DND-41 (cell line): ENCODE results near the gene DEFB113.
A peak's percentile ranks its signal among the peaks of the same experiment; 100 is the strongest.

Experiments used
- ATAC-seq: fragments of 200-7000 bp; cut with Tn5 transposase; 3 replicates; pipeline ENCODE4 v1.9.1; 2021; ENCODE audit warnings: low read depth; ENCODE audit not compliant: insufficient read depth
- DNase-seq: peaks from one replicate; pipeline ENCODE4 v3.0.0-alpha.2; 2020
- H2AFZ ChIP-seq: 2 replicates; pipeline ENCODE4 v1.6.0; 2012; ENCODE audit warnings: low read depth, low read length
- H3K27ac ChIP-seq: 2 replicates; pipeline ENCODE4 v1.5.1; 2012; ENCODE audit warnings: low read length, inconsistent platforms
- H3K27me3 ChIP-seq: fragments of 200-600 bp; sonication (generic); 2 replicates; pipeline ENCODE4 v1.6.0; 2012; ENCODE audit warnings: low read length, mild to moderate bottlenecking, inconsistent platforms; ENCODE audit not compliant: insufficient read depth, poor library complexity
- H3K36me3 ChIP-seq: 2 replicates; pipeline ENCODE4 v1.5.1; 2012; ENCODE audit warnings: low read length, inconsistent platforms; ENCODE audit not compliant: insufficient read depth
- H3K4me1 ChIP-seq: 2 replicates; pipeline ENCODE4 v1.5.1; 2012; ENCODE audit warnings: mild to moderate bottlenecking, low read length; ENCODE audit not compliant: insufficient read depth
- H3K4me2 ChIP-seq: 2 replicates; pipeline ENCODE4 v1.6.0; 2012; ENCODE audit warnings: mild to moderate bottlenecking, moderate library complexity, low read length, inconsistent platforms; ENCODE audit not compliant: insufficient read depth
- H3K4me3 ChIP-seq, 2 experiments: fragments of 200-600 bp in 1 of 2; shearing (Covaris generic) in 1 of 2; 2 replicates each; pipeline ENCODE4 v1.5.1; 2012 to 2016; ENCODE audit warnings: inconsistent platforms in 2 of 2, low read length in 2 of 2, mild to moderate bottlenecking in 2 of 2, low read depth in 1 of 2, moderate library complexity in 1 of 2
- H3K79me2 ChIP-seq: 2 replicates; pipeline ENCODE4 v1.6.0; 2012; ENCODE audit warnings: low read length, inconsistent platforms; ENCODE audit not compliant: insufficient read depth
- H3K9ac ChIP-seq: 2 replicates; pipeline ENCODE4 v1.6.0; 2012; ENCODE audit warnings: low read depth, mild to moderate bottlenecking, inconsistent platforms, low read length, moderate library complexity
- H3K9me3 ChIP-seq: 2 replicates; pipeline ENCODE4 v1.5.1; 2012; ENCODE audit warnings: low read length, moderate library complexity, mild to moderate bottlenecking, inconsistent platforms; ENCODE audit not compliant: insufficient read depth, severe bottlenecking
- H4K20me1 ChIP-seq: 2 replicates; pipeline ENCODE4 v1.6.0; 2012; ENCODE audit warnings: low read length; ENCODE audit not compliant: insufficient read depth
- CTCF ChIP-seq: IDR thresholded peaks from 2 replicates; pipeline ENCODE4 v1.5.1; 2012; ENCODE audit warnings: borderline replicate concordance, low read length, moderate library complexity, mild to moderate bottlenecking; ENCODE audit not compliant: poor library complexity, severe bottlenecking; ENCODE audit errors: extremely low read depth
- EZH2 ChIP-seq: IDR thresholded peaks from 3 replicates; pipeline ENCODE4 v1.6.1; 2012; ENCODE audit warnings: borderline replicate concordance, low read depth, mild to moderate bottlenecking, moderate library complexity, low read length, inconsistent platforms; ENCODE audit not compliant: severe bottlenecking

DEFB113 gene

DNA sequence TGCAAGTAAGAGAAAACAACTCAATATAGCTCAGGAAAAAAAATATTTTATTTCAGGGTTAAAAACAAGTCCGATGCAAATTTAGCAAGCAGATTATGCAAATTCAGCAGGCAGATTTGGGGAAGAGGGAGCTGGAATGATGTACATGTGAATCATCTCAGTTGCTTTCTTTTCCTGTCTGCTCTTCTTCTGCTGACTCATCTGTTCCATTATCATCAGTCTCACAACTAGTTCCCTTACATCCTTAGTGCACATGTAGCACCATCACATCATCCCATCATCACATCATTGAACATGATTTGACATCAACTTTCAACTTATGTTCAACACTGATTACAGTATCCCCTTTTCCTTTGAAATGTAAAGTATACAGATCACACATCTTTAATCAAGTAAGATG lies 11.5 kb upstream of the DEFB113 start:
- ATAC-seq (no peak), DNase-seq (no peak)
- no peaks in the 10 kb centered on the region for H4K20me1 ChIP-seq
- H3K4me1 ChIP-seq, result peaks cover 4% of the 10 kb centered on the region; the same call in 1 of the 2 replicates
- no peaks in the 10 kb centered on the region for H3K9me3 ChIP-seq
- H3K79me2 ChIP-seq, result no peaks in the 10 kb centered on the region
- H3K4me2 ChIP-seq, result no peak overlapping the region
- no peak overlapping the region for H3K4me3 ChIP-seq
- no peak for TF ChIP-seq EZH2
- TF ChIP-seq CTCF, result no peak
- no peak overlapping the region for H3K9ac ChIP-seq
- H3K27me3 ChIP-seq, result no peaks in the 10 kb centered on the region
- H2AFZ ChIP-seq, result no peak overlapping the region
- H3K36me3 ChIP-seq, result no peaks in the 10 kb centered on the region
- H3K27ac ChIP-seq, result no peak overlapping the region

- DNase-seq (no peak), ATAC-seq (0 out of 3 replicates have a peak, but pooled peaks have one; percentile 35)
- no peaks in the 10 kb centered on the region for H3K36me3 ChIP-seq
- no peak overlapping the region for H3K4me3 ChIP-seq
- H4K20me1 ChIP-seq, result no peaks in the 10 kb centered on the region
- no peaks in the 10 kb centered on the region for H3K79me2 ChIP-seq
- H3K9ac ChIP-seq, result no peak overlapping the region
- H3K4me1 ChIP-seq, result peaks cover 4% of the 10 kb centered on the region; the same call in 1 of the 2 replicates
- no peak overlapping the region for H3K4me2 ChIP-seq
- no peak overlapping the region for H2AFZ ChIP-seq
- H3K27me3 ChIP-seq, result no peaks in the 10 kb centered on the region
- no peaks in the 10 kb centered on the region for H3K9me3 ChIP-seq
- TF ChIP-seq EZH2 (no peak), CTCF (no peak)
- no peak overlapping the region for H3K27ac ChIP-seq
These were observed 10.2 kb upstream of the DEFB113 start for GRCh38 chr6:49979584-49979983.

- TF ChIP-seq EZH2 (no peak), CTCF (no peak)
- peak; percentile 80 for ATAC-seq
- H3K79me2 ChIP-seq, result no peaks in the 10 kb centered on the region
- H2AFZ ChIP-seq, result 0 out of 2 replicates have a peak overlapping the region, but pooled peaks have one; percentile 50
- no peak overlapping the region for H3K27ac ChIP-seq
- peaks cover 4% of the 10 kb centered on the region; the same call in 1 of the 2 replicates for H3K4me1 ChIP-seq
- no peak for DNase-seq
- H4K20me1 ChIP-seq, result no peaks in the 10 kb centered on the region
- peak overlapping the region; percentile 58 for H3K4me2 ChIP-seq
- H3K9me3 ChIP-seq, result no peaks in the 10 kb centered on the region
- H3K27me3 ChIP-seq, result no peaks in the 10 kb centered on the region
- no peak overlapping the region for H3K9ac ChIP-seq
- no peaks in the 10 kb centered on the region for H3K36me3 ChIP-seq
- H3K4me3 ChIP-seq, result peak overlapping the region in 1 of 2 experiments; percentile 50; a peak in 3 of 4 replicates
These were observed 9.2 kb upstream of the DEFB113 start for GRCh38 chr6:49978332-49979226.
